Measurements from ENCODE around the gene TMOD3. TPM values are rescaled to one million over a fixed set of nuclear protein-coding genes. Genes with fewer than 3 reads are reported as not detected.
A peak's percentile ranks its signal among the peaks of the same experiment; 100 is the strongest.

The TMOD3 gene
- total and polyA plus RNA-seq, 2 of the 8 experiments (the other 6 are each of a cell fraction or from before 2014, with no cell fraction given) = 3.9 to 29.0 TPM

- no peak overlapping the region for H3K14ac ChIP-seq (ENCODE audit: insufficient read length)
- H4K8ac ChIP-seq (ENCODE audit: extremely low read depth, insufficient read depth, low read length) = no peak overlapping the region
- H2AFZ ChIP-seq (ENCODE audit: low read length) = no peak overlapping the region
- CTCF ChIA-PET (ENCODE audit: partially characterized antibody) = interaction anchor here (0.6 to 1.8 kb wide), 18 partner anchors 8 to 285 kb away, joined by 3 to 12 read pairs (median 4); no protein-coding TSS in a partner anchor
- H3K56ac ChIP-seq (replicated peaks; ENCODE audit: insufficient read length, low read depth, low read length) = no peak overlapping the region
- no peak overlapping the region for H2BK12ac ChIP-seq (ENCODE audit: low read depth, low read length)
- peak overlapping the region in 1 of 4 experiments; percentile 41; a peak in 2 of 8 replicates for H3K4me3 ChIP-seq (ENCODE audit: extremely low read depth in 1 of 4, insufficient read depth in 2 of 4, low read depth in 3 of 4, low read length in 4 of 4)
- no peak overlapping the region for H4K5ac ChIP-seq (ENCODE audit: insufficient read length, low read depth, low read length)
- no peak overlapping the region for H2BK20ac ChIP-seq (ENCODE audit: low read length)
- peaks cover 0 to 5% (median 0%) of the 10 kb centered on the region in 4 experiments; a peak in 3 of 8 replicates for H3K36me3 ChIP-seq (ENCODE audit: control insufficient read depth in 2 of 4, insufficient read depth in 4 of 4, low read length in 3 of 4)
- H3K9ac ChIP-seq (replicated peaks in 1 of 4; ENCODE audit: extremely low read depth in 1 of 4, low read depth in 3 of 4, low read length in 3 of 4) = no peak overlapping the region
- no peak overlapping the region for H3K23ac ChIP-seq (ENCODE audit: insufficient read length)
- no peaks in the 10 kb centered on the region for H3K79me2 ChIP-seq (ENCODE audit: control insufficient read depth in 1 of 2, insufficient read depth in 2 of 2, low read length in 2 of 2)
- H2BK15ac ChIP-seq (ENCODE audit: low read length) = no peak overlapping the region
- no peak for DNase-seq (ENCODE audit: low read depth in 1 of 2, low spot score in 2 of 2)
- no peak overlapping the region for H2BK120ac ChIP-seq (replicated peaks; ENCODE audit: low read depth, low read length)
- H3K4me2 ChIP-seq (ENCODE audit: insufficient read depth in 1 of 2, low read depth in 2 of 2, low read length in 2 of 2) = no peak overlapping the region
- H2AK5ac ChIP-seq (ENCODE audit: low read depth, low read length) = no peak overlapping the region
- H3K27me3 ChIP-seq (replicated peaks in 1 of 4; ENCODE audit: control insufficient read depth in 3 of 4, extremely low read depth in 1 of 4, insufficient read depth in 3 of 4, low read length in 3 of 4) = no peaks in the 10 kb centered on the region
- no peak overlapping the region for H3K18ac ChIP-seq (ENCODE audit: extremely low read depth, low read length)
- H2BK5ac ChIP-seq (ENCODE audit: low read depth, low read length) = no peak overlapping the region
- H3K79me1 ChIP-seq (ENCODE audit: low read depth, low read length) = no peaks in the 10 kb centered on the region; the same call in 1 of the 2 replicates
- H4K91ac ChIP-seq (replicated peaks; ENCODE audit: insufficient read length, low read length) = no peak overlapping the region
- no peaks in the 10 kb centered on the region for H3K23me2 ChIP-seq (ENCODE audit: low read depth, low read length)
- WGBS, 2 experiments (ENCODE audit: extremely low coverage in 1 of 2, insufficient coverage in 1 of 2, insufficient read length in 1 of 2, insufficient replicate concordance in 2 of 2, low coverage in 1 of 2, low lambda C conversion rate in 2 of 2, missing lambda C conversion rate in 1 of 2) = 85% methylated on average over 5 of the region's 5 CpGs; no CpG with 5 or more reads in 1 of the 2 experiments
- peaks cover 0 to 1% of the 10 kb centered on the region in 2 experiments for H4K20me1 ChIP-seq (replicated peaks in 1 of 2; ENCODE audit: control insufficient read depth in 1 of 2, insufficient read depth in 2 of 2, low read length in 2 of 2)
- H3K27ac ChIP-seq (ENCODE audit: low read depth, low read length) = no peak overlapping the region
- POLR2A ChIA-PET (ENCODE audit: partially characterized antibody) = interaction anchor here (0.7 to 2.8 kb wide), 4 partner anchors 10 to 78 kb away, joined by 3 to 9 read pairs (median 5); partner anchors contain the start of gene LEO1
- no peaks in the 10 kb centered on the region for H3K9me3 ChIP-seq (ENCODE audit: insufficient read depth in 2 of 2, low read depth in 1 of 2, low read length in 1 of 2)
- no peak for FAIRE-seq
- H3K4me1 ChIP-seq (replicated peaks in 1 of 4; ENCODE audit: control insufficient read depth in 3 of 4, insufficient read depth in 4 of 4, low read length in 3 of 4) = peaks cover 0 to 4% (median 0%) of the 10 kb centered on the region in 4 experiments; a peak in 2 of 7 replicates
- no peak overlapping the region for H3K4ac ChIP-seq (replicated peaks; ENCODE audit: insufficient read length, low read depth, low read length)
- TF ChIP-seq USF2 (IDR thresholded peaks at IDR 0.05; ENCODE audit: low read length) = no peak
- TF ChIP-seq EGR1 (IDR thresholded peaks at IDR 0.05; ENCODE audit: borderline replicate concordance, low read depth, low read length) = no peak
- TF ChIP-seq TBP (IDR thresholded peaks at IDR 0.05; ENCODE audit: low read depth, low read length) = no peak
- no peak for TF ChIP-seq SAP30 (IDR thresholded peaks at IDR 0.05; ENCODE audit: insufficient read depth, insufficient replicate concordance, low read length)
- TF ChIP-seq POLR2A (IDR thresholded peaks at IDR 0.05; ENCODE audit: control extremely low read depth in 1 of 2, low read depth in 2 of 2, low read length in 2 of 2) = no peak
- TF ChIP-seq RNF2 (IDR thresholded peaks at IDR 0.05; ENCODE audit: borderline replicate concordance, low read depth, low read length, missing control alignments, poor library complexity, severe bottlenecking) = no peak
- no peak for TF ChIP-seq FOSL1 (IDR thresholded peaks at IDR 0.05; ENCODE audit: insufficient read depth, low read depth, low read length)
- no peak for TF ChIP-seq GTF2F1 (IDR thresholded peaks at IDR 0.05; ENCODE audit: borderline replicate concordance, low read depth, low read length)
- TF ChIP-seq SP2 (IDR thresholded peaks at IDR 0.05; ENCODE audit: low read length) = no peak
- no peak for TF ChIP-seq HDAC2 (IDR thresholded peaks at IDR 0.05; ENCODE audit: borderline replicate concordance in 1 of 2, low read depth in 2 of 2, low read length in 2 of 2)
- TF ChIP-seq NRF1 (IDR thresholded peaks at IDR 0.05; ENCODE audit: low read depth, low read length) = no peak
Measured at GRCh38 chr15:51935466-51936104, 106.1 kb downstream of the TMOD3 start.
